CD4-positive, alpha-beta T cell treated with Interleukin-2 at 100 ng/mL for 4 hours (primary cell): ENCODE results near the gene GUSB.

Experiments used
- DNase-seq: peaks from one replicate; pipeline ENCODE4 v3.0.0-alpha.2; 2020; ENCODE audit warnings: low spot score

GUSB gene

GRCh38 chr7:65931685-65932084 lies 50.3 kb downstream of the GUSB start:
- no peak for DNase-seq

- no peak for DNase-seq
These were observed 54.2 kb downstream of the GUSB start for GRCh38 chr7:65927489-65928448.

- DNase-seq, result no peak
These were observed 55.4 kb downstream of the GUSB start for GRCh38 chr7:65926588-65926987.

- no peak for DNase-seq
These were observed 57.0 kb downstream of the GUSB start for GRCh38 chr7:65925040-65925439.

GRCh38 chr7:65924193-65924592 lies 57.8 kb downstream of the GUSB start:
- DNase-seq, result no peak

- DNase-seq, result no peak
These were observed 58.7 kb downstream of the GUSB start for GRCh38 chr7:65923316-65923715.

GRCh38 chr7:65915921-65916657 lies 65.9 kb downstream of the GUSB start:
- no peak for DNase-seq

GRCh38 chr7:65912237-65912636 lies 69.8 kb downstream of the GUSB start:
- no peak for DNase-seq
